NB4 (cell line): Measurements from ENCODE around the gene PTCD1.
A peak's percentile ranks its signal among the peaks of the same experiment; 100 is the strongest.

Source experiments
- DNase-seq: peaks from one replicate; pipeline ENCODE4 v3.0.0; 2010; ENCODE audit warnings: low read depth
- H3K4me3 ChIP-seq: one replicate; pipeline ENCODE4 v1.5.1; 2011; ENCODE audit warnings: mild to moderate bottlenecking, low read depth, low read length, moderate library complexity
- MAX ChIP-seq: IDR thresholded peaks from 2 replicates; pipeline ENCODE4 v1.6.1; 2011; ENCODE audit warnings: low read depth, low read length
- MYC ChIP-seq: IDR thresholded peaks from 2 replicates; pipeline ENCODE4 v1.6.1; 2011; ENCODE audit warnings: low read depth, low read length
- POLR2A ChIP-seq: IDR thresholded peaks from 2 replicates; pipeline ENCODE4 v1.6.1; 2011; ENCODE audit warnings: mild to moderate bottlenecking; ENCODE audit not compliant: insufficient read length; ENCODE audit errors: extremely low read depth
- TF ChIP-seq, protein P1 (sequence below): IDR thresholded peaks from one replicate; pipeline ENCODE4 v1.5.1; 2012; ENCODE audit warnings: low read depth, low read length

The PTCD1 gene

DNA sequence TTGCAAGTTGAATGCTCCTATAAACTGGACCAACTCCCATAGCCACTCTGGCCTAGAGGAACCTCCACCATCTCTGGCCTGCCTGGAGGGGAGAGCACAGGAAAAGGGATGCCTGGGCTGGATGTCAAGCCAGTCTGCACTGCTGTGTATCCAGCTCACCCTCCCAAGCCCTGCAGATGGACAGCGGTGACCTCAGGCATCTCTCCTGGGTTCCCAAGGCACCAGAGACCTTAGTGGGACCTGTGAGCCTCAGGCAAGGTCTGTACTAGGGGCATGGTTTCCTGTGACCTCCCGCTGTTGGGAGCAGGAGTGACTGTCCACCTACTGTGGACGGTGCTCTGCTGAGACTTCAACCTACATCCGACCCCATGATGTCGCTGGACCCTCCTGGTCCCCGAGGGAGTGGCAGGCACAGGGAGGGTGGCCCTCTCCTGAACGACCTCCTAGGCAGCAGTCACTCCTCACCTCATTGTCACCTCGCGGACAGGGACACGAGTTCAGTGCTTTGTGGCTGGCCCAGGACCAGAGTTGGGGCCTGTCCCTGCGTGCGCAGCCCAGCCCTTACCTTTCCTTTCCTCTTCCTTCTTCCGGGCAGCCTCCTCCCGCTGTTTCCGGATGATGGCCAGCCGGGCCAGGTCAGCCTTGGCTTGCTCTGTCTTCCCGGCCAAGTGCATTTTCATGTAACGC, 41.2 kb downstream of the PTCD1 start:
- TF ChIP-seq, protein P1, sequence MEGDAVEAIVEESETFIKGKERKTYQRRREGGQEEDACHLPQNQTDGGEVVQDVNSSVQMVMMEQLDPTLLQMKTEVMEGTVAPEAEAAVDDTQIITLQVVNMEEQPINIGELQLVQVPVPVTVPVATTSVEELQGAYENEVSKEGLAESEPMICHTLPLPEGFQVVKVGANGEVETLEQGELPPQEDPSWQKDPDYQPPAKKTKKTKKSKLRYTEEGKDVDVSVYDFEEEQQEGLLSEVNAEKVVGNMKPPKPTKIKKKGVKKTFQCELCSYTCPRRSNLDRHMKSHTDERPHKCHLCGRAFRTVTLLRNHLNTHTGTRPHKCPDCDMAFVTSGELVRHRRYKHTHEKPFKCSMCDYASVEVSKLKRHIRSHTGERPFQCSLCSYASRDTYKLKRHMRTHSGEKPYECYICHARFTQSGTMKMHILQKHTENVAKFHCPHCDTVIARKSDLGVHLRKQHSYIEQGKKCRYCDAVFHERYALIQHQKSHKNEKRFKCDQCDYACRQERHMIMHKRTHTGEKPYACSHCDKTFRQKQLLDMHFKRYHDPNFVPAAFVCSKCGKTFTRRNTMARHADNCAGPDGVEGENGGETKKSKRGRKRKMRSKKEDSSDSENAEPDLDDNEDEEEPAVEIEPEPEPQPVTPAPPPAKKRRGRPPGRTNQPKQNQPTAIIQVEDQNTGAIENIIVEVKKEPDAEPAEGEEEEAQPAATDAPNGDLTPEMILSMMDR, result no peak
- H3K4me3 ChIP-seq, result no peak overlapping the region
- no peak for DNase-seq

- H3K4me3 ChIP-seq, result no peak overlapping the region
- TF ChIP-seq MAX (no peak), MYC (no peak), POLR2A (no peak)
- TF ChIP-seq, protein P1, result no peak
- no peak for DNase-seq
These were observed 41.9 kb downstream of the PTCD1 start for GRCh38 chr7:99396418-99397296.

- no peak for DNase-seq
- TF ChIP-seq, protein P1, result no peak
- TF ChIP-seq MYC, result no peak
- H3K4me3 ChIP-seq, result no peak overlapping the region
These were observed 42.8 kb downstream of the PTCD1 start for GRCh38 chr7:99395616-99396327.

DNA sequence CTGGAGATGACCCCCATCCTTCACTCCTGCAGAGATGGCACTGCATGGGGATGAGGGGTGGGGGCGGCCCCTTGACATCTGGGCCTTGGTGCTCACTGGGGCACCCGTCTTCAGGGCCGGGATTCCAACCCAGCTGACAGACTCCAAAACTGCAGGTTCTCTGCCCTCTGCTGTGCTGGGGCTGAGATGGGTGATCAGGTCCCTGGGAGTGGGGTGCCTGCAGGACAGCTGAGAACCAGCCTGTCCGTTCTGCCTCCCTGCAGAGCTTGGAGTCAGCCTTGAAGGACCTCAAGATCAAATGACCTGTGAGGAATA, 44.5 kb downstream of the PTCD1 start:
- no peak overlapping the region for H3K4me3 ChIP-seq
- DNase-seq, result no peak
- no peak for TF ChIP-seq MYC
- TF ChIP-seq POLR2A, result no peak
- TF ChIP-seq, protein P1, result no peak
- TF ChIP-seq MAX, result no peak

- H3K4me3 ChIP-seq, result no peak overlapping the region
- no peak for DNase-seq
- TF ChIP-seq, protein P1, result no peak
- no peak for TF ChIP-seq MAX
- TF ChIP-seq POLR2A, result peak; percentile 11
- TF ChIP-seq MYC, result no peak
These were observed 45.0 kb downstream of the PTCD1 start for GRCh38 chr7:99393355-99394187.
